GM12801 (cell line): ENCODE data around the gene ASPHD1.

Source experiments
- CTCF ChIP-seq: IDR thresholded peaks from one replicate; pipeline ENCODE4 v1.5.1; 2011; ENCODE audit warnings: control low read depth; ENCODE audit not compliant: insufficient read length; ENCODE audit errors: extremely low read depth

ASPHD1 gene

GRCh38 chr16:29873319-29873718 is 27.0 kb upstream of the ASPHD1 start:
- TF ChIP-seq CTCF, result no peak

- TF ChIP-seq CTCF, result no peak
These were observed 25.1 kb upstream of the ASPHD1 start for GRCh38 chr16:29875206-29875605.

DNA sequence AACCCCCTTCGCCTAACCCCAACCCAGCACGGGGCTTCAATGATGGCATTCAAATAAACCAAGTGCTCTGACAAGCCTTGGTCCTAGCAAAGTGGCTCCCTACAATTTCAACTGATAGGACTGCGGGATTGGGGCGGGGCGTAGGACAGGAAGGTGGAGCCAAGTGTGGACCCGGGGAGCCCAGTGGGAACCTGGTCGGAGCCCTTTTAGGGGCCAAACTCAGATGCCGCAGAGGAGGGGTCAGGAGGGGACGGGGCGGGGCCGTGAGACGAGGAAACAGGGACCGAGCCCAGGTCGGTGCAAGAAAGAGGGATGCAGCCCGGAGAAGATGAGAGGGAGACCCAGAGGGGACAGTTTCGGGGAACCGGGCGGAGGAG is 24.1 kb upstream of the ASPHD1 start:
- TF ChIP-seq CTCF, result no peak

GRCh38 chr16:29876594-29877249 is 23.6 kb upstream of the ASPHD1 start:
- TF ChIP-seq CTCF, result no peak

- TF ChIP-seq CTCF, result no peak
These were observed 22.9 kb upstream of the ASPHD1 start for GRCh38 chr16:29877266-29877961.

GRCh38 chr16:29878172-29878571 is 22.1 kb upstream of the ASPHD1 start:
- TF ChIP-seq CTCF, result no peak

- TF ChIP-seq CTCF, result no peak
These were observed 19.2 kb upstream of the ASPHD1 start for GRCh38 chr16:29881050-29881449.
